NCI-H774 (cell line): ENCODE data around the gene CRYL1.

ENCODE experiments used
- DNase-seq: peaks from one replicate; lab custom pipeline; 2025; lab: John Stamatoyannopoulos, UW

CRYL1 gene

DNA sequence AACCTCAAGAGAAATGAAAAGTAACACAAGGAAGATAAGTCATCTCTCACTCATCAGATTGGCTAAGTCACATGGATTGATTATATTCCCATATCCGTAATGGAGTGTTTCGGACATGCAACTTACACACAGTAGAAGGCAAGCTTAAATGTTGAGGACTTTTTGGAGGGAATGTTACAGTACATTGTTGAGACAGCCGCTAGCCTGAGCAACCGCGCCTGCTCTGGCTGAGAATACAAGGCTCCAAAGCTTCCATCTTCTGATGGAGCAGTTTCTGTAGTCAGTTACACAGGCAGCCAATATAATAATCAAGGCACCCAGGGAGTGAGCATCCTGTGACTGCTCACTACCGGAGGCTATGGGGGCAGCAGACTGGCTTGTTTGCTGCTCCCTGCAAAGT is 1.0 kb upstream of the CRYL1 start:
- no peak for DNase-seq

DNA sequence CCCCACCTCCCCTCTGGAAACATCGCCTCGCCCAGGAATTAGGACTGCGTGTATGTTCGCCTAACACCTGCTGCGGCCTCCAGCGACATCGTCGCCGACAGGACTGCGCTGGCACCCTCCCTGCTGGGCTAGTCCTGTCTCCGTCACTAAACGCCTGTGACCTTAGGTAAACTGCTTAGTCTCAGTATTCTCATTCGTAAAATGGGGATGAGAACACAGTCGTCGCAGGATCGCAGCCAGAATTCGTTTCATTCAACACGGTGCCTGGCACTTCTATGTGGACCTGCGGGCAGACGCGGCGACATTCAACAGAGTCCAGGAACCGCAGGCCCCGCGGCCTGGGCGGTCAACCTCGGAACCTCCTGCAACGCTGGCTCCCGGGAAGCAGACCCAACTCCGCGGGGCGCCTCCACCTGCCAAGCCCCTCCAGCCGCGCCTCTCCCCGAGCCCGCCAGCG is 485 bp downstream of the CRYL1 start:
- no peak for DNase-seq

DNA sequence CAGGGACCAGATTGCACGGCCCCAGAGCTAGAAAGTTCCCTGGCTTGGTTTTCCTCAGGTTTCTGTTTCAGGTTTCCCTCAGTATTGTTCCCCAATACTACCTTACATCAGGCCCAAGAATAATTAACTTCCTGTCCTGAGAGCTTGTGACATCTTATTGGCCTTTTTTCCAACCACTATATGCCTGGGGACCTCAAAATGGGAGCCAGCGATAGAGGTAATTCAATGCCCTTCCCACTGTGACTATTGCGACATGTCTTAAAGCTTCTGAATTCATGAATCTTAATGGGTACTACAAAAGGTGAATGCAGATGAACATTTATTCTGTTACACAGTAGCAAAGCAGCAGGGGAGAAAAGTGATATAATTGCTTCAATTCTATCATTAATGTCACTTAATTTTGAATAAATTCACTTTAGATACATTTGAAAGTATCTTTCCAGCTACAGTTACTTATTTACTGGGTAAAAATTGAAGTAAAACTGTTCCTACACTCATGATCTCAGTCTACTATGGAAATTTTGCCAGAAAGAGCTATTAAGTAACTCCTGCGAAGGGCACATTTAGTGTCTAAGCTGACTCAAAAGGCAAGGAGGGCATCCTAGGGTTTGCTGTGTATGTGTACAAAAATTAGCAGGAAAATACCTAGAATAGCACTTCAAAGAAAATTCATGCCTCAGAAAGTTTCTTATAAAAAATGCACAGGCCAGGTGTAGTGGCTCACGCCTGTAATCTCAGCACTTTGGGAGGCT is 4.1 kb downstream of the CRYL1 start:
- no peak for DNase-seq

DNA sequence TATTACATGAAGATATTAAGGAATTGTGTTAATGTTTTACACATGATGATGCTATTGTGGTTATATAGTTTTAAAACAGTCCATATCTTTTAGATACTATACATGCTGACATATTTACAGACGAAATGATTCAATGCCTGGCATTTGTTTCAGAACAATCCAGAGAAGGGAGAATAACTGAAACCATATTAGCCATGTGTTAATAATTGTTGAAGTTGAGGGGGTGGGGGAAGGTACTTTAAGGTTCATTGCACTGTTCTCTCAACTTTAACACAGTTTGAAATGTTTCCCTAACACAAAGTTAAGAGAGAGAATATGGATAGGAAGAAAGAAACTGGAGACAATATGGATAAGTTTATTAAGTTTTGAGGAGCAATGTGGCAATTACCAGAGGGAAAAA is 5.8 kb downstream of the CRYL1 start:
- DNase-seq, result no peak

DNA sequence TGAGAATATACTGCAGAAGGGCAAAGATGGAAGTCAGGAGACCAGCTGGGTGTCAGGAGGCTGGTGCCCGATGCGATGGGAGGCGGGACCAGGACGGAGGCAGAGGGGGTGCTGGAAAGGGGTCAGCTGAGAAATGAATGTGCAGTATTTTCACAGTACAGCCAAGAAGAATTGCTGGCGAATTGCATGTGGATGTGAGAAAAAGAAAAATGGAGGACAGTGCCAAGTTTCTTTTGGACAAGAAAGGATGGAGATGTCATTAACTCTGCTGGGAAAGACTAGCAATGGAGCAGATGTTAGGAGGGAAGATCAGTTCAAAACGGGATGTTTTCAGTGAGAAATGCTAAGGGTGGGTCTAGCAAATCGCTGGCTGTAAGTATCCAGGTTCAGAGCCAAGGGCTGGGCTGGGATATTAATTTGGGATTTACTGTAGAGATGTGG is 7.0 kb downstream of the CRYL1 start:
- DNase-seq, result no peak

DNA sequence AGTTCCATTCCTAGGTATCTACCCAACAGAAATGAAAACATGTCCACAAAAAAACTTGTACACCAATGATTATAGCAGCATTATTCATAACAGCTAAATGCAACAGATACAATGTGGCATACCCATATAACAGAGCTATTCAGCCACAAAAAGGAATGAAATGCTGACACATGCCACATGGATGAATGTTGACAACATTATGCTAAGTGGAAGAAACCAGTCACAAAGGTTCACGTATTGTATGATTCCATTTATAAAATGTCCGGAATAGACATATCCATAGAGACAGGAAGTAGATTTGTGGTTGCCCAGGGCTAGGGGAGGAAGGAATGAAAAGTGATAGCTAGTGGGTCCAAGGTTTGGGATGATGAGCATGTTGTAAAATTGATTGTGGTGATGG is 10.8 kb downstream of the CRYL1 start:
- no peak for DNase-seq

DNA sequence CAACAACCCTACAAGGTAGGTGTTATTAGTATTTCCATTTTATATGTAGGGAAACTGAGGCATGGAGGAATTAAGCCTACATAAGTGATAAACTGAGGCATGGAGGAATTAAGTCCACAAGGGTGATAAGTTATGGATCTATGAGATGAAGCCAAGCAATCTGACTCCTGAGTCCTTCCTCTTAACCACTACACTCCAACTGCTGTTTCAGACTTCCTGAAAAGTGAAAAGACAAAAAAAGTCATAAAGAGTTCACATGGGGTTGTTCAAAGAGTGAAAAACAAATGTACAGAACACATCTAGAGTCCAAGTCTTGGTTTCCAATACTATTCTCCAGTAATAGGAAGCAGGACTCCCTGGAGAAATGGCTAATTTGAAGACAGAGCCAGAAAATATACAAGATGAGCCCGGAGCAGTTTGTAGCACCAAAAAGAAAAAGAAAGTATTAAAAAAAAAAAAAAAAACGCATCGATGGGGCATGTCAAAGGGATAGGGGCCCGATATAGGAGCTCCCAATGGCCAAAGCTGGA is 12.1 kb downstream of the CRYL1 start:
- no peak for DNase-seq

DNA sequence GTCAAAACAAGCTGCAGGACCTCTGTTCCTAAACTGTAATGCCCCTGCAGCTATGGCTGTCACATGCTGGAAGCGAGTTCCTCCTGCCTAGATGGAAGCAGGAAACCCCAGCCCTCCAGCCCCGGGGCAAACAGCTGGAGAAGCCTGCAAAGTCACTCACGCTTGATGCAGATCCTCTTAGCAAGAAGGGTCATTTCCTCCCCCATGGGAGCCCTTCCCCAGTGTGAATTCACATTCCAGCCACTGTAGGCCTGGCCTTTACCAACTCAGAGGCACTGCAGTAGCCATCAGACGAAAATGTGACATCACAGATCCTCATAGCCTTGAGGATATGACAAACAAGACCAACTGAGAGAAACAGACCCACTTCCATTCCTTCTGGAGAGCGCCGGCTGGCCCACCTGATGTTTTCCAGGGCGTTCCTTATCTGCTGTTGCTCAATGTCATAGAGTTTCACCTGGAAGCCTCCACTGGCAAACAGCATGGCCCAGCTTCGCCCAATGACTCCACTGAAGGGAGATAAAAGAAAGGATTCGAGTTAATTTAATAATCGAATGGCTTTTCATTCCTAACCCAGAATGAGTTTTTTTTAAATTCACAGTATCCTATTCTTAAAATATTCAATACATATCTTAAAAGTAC is 13.5 kb downstream of the CRYL1 start:
- DNase-seq, result no peak

DNA sequence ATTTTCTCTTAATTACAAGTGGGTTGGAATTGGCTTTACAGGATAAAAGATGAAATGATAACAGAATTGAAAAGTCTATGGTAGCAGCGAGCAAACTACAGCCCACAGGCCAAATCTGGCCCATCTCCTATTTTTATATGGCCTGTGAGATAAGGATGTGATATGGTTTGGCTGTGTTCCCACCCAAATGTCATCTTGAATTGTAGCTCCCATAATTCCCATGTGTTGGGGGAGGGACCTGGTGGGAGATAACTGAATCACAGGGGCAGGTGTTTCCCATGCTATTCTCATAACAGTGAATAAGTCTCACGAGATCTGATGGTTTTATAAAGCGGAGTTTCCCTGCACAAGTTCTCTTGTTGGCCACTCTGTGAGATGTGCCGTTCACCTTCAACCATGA is 19.0 kb downstream of the CRYL1 start:
- no peak for DNase-seq

DNA sequence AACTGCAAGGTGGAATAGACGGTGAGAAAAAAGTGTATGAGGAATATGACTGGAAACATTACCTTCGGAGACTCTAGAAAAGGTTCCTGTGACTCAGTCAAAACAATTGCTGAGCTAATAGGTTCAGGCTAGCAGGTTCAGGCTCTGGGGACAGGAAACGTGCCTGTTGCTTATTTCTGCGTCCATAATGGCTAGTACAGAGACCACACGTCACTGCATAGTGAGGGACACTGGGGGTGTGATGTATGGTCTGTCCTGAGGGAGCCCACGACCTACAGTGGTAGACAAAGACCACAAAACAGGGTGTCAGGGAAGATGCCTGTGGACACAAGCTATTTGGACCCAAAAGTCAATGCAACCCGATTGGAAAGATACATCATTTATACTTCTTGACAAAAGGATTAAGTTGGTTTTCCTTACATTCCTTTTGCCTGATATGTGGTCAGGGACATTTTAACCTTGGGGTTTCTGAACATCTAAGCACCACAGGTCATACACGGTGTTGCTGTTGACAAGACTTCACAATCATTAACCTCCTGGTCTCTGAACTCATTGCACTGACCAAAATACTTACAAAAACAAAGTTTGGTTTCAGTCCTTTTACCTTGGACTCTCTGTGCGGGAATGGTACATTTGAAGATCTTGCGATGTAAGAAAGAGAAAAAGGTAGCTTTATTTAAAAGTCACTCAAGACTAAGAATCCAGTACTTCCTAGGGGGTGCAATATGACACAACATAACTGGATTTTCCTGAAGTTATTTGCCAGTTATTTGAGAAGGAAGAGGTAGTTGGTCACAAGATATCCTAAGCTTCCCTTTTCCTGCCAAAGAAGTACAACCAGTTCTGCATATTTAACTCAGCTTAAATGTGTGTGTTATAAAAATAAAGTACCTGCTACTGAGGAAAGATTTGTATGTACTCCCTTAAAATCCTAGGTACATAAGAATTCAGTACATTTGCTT is 20.0 kb downstream of the CRYL1 start:
- no peak for DNase-seq

DNA sequence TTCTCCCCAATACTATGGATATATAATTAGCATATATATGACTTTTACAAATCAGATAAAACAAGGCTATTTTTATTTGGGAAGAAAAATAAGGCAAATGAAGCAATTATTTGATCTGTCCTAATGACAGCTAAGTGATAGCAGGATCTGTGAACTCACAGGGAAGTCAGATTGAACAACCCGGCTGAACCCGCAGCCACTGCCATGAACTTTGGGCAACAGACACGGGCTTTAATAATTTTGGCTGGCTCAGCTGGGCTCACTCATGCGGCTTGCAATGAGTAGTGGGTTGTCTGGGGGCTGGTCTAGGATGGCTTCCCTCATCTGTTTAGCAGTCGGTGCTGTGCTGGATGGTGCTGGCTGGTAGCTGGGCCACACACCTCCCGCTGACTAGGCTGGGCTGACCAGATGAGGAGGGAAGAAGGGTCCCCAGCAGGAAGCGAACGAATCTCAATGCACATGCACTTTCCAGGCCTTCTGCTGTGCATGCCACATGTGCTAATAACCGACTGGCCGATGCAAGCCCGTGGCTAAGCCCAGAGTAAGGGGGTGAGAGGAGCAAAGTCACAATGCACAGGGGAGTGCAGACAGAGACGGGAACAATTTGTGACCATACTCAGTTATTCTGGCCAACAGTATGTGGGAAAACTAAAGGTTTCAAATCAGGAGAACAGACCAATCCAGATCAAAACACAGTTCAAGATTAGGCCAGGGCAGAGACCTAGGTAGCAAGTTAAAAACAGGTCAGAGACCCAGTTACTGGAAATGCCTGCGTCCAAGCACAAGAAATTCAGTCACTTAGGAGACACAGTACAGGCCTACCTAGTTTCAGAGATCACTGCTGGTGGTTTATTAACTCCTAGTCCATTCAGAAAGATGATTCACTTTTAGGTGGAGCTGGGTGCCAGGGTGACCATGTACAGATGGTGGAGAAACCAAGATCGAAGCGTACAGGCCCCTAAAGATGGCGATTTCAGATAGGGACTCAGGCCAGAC is 22.3 kb downstream of the CRYL1 start:
- DNase-seq, result no peak

DNA sequence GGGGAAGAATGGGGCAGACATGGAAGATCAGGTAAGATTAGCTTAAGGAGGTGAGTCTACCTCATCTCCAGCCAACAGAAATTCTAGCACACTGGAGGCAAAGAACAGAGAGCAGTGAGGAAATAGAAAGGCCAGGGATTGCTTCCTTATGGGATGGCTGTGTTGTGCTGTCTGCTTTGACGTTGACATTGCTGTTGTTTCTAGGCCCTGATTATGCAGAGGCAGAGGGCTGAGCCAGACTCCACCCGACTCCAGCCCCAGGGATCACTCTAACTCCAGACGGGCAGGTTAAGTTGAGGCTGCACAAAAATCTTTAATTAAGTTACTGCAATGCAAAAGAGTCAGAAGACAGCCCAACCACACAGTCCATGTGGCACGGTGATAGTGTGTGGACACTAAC is 24.1 kb downstream of the CRYL1 start:
- DNase-seq, result no peak

DNA sequence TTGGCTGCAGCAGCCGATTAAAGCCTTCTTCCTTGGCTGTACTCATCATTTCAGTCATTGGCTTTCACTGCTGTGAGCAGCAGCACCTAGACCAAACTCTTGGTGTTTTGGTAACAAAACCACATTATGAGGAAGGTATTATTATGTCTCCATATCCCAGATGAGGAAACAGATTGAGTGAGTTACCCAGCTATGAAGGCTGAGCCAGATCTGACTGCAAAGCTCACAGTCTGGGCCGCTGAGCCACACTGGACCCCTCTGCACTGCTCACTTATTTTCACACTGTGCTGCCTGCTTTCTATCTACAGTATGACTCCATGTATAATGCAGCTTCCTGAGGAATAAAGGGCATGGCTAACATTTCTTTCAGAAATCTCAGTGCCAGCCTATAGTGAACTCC is 24.5 kb downstream of the CRYL1 start:
- no peak for DNase-seq

DNA sequence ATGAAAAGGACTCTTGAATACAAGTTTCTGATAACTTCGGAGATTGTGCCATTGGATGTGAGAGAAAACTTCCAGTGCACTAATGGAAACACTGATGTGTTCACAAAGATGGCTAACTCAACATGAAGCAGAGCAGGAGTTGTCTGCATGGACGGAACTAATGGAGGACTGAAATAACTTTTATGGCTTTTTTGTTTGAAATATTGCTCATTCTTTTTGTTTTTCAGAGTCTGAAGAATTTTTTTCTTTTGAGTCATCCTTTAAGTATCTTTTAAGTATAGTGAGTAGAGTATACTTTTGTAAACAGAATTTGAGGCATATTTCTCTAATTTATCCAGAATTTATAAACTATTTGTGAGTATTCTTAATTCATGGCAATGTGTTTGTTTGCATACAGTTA is 25.7 kb downstream of the CRYL1 start:
- DNase-seq, result no peak

DNA sequence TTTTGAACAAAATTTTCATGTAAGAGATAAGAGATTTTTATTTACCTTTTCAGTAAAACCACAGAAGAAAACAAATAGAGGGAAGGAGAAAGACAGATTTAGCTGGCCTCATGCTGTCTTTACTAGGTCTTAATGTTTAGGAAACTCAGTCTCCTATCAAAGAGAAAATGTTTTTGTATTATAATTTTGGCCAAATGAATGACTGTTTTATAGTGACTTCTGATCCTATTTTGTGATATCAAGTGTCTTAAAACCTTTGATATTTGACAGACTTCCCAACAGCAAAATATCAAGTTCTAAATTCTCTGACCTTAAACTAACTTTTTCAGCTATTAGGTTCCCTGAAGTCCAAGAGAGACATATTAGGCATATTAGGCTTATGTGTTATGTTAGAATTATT is 27.0 kb downstream of the CRYL1 start:
- no peak for DNase-seq

DNA sequence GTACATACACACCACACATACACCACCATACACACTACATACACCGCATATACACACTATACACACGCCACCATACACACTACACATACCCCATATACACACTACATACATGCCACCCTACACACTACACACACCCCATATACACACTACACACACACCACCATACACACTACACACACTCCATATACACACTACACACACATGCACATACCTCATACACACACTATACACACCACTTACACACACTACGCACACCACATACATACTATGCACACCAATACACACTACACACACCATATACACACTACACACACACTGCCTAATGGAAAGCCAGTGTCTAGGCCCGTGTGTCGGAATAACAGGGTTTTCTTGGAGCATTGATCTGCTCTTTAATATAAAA is 27.5 kb downstream of the CRYL1 start:
- no peak for DNase-seq

DNA sequence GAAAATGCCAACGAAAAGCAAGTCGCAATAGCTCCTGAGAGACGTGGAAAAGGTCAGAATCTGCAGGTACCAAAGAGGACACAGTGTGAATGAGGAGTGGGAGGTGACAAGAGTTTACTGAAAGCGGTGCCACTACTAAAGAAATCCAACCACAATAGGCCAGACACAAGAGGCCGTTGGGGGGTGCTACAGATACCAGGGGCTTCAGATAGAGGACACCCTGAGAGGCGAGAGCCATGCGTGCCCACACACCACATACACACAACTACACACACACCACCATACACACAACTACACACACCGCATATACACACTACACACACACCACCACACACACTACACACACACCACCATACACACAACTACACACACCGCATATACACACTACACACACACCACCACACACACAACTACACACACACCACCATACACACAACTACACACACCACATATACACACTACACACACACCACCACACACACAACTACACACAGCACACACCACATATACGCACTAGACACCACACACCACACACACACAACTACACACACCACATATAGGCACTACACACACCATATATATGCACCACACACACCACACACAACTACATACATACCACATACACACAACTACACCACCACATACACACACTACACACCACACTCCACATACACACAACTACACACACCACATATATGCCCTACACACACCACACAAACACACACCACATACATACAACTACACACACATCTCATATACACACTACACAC is 28.5 kb downstream of the CRYL1 start:
- DNase-seq, result no peak

DNA sequence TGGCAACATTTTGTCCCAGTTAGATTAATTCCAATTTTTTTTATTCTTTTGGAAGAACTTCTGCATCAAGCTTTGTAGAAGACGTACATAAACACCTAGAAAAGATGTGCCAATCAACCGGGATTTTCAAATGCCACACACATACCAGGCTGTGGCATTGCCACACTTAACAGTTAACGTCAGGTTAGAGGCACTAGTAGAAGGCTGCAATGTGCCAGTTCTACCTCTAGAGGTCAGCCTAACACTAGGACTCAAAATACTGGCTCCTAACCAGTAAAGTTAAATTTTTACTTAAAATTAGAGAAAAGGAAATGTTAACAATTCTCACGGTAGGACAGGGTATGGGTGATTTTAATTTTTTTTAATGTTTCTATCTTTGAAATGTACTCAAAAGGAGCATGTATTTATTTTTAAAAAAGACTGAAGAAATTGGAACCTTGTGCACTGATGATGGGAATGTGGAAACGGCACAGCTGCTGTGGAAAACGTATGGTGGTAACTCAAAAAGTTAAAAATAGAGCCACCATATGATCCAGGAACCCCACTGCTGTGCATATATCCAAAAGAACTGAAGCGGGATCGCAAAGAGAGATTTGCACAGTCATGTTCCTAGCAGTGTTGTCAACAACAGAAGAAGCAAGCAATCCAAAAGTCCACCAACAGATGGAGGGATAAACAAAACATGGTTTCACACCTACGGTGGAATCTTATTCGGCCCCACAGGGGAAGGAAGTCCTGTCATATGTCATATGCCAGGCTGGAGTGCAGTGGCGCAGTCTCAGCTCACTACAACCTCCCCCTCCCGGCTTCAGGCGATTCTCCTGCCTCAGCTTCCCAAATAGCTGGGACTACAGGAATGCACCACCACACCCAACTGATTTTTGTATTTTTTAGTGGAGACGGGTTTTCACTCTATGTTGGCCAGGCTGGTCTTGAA is 30.3 kb downstream of the CRYL1 start:
- DNase-seq, result peak; percentile 19

DNA sequence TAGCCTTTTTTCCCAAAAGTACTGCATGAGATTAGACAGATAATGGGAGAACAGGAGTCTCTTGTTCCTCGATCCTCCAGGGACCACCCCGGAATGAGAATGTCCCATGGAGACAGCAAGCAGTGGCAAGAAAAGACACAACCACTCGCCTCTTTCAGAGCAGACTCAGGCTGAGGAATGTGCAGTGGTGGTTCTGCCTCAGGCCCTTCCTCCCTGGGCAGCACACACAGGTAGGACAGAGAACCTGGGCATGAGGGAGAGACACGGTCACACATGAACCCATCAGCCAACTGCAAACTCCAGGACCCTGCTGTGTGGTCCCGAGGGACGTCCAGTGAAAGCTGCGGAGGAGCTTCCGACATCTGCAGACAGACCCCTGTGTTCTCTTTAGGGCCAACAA is 31.0 kb downstream of the CRYL1 start:
- DNase-seq, result no peak
